SK-N-SH (cell line): Measurements from ENCODE around the gene TLCD5. TPM values are rescaled to one million over a fixed set of nuclear protein-coding genes. Genes with fewer than 3 reads are reported as not detected.
A peak's percentile ranks its signal among the peaks of the same experiment; 100 is the strongest.

Experiments
- CTCF ChIA-PET: fragments of 300-600, 350-600 bp; formaldehyde crosslinking; extraction: SDS; loops from one replicate; lab custom pipeline; 2021; lab: Yijun Ruan, JAX
- POLR2A ChIA-PET: fragments of 350-600 bp; sonication (Branson Sonifier 250); formaldehyde crosslinking; extraction: SDS; loops from one replicate; lab custom pipeline; 2020; ENCODE audit warnings: antibody characterized with exemption, inconsistent platforms; lab: Yijun Ruan, JAX
- DNase-seq: peaks from one replicate; pipeline ENCODE4 v3.0.0; 2012
- H2AFZ ChIP-seq: fragments of 200-600 bp; sonication (generic); 2 replicates; pipeline ENCODE4 v1.8.1; 2016; ENCODE audit warnings: antibody characterized with exemption, mild to moderate bottlenecking, low read depth
- H3F3A ChIP-seq: fragments of 200-600 bp; sonication (generic); replicated peaks from 2 replicates; pipeline ENCODE3; 2016; ENCODE audit warnings: antibody characterized with exemption, mild to moderate bottlenecking; ENCODE audit not compliant: insufficient read depth
- H3K27ac ChIP-seq, 2 experiments: fragments of 200-500 bp in 1 of 2; fragments of 200-600 bp in 1 of 2; sonication (Bioruptor generic) in 1 of 2; sonication (generic), shearing (Covaris generic) in 1 of 2; 2 replicates each; pipeline versions ENCODE4 v1.5.1 to v1.6.1; 2014 to 2016; ENCODE audit warnings: low read depth in 2 of 2, inconsistent platforms in 1 of 2, low read length in 1 of 2, mild to moderate bottlenecking in 1 of 2, mixed read lengths in 1 of 2
- H3K27me3 ChIP-seq: fragments of 200-600 bp; sonication (generic), shearing (Covaris generic); 2 replicates; pipeline ENCODE4 v1.6.1; 2016; ENCODE audit warnings: mixed run types; ENCODE audit not compliant: insufficient read depth
- H3K36me3 ChIP-seq, 2 experiments: fragments of 200-500 bp in 1 of 2; fragments of 200-600 bp in 1 of 2; sonication (Bioruptor generic) in 1 of 2; sonication (generic) in 1 of 2; replicated peaks in 1 of 2; 2 replicates each; pipeline versions ENCODE3 to v1.5.1; 2014 to 2016; ENCODE audit warnings: low read length in 1 of 2, mild to moderate bottlenecking in 1 of 2; ENCODE audit not compliant: insufficient read depth in 2 of 2, control insufficient read depth in 1 of 2
- H3K4me1 ChIP-seq, 2 experiments: fragments of 200-500 bp in 1 of 2; fragments of 200-600 bp in 1 of 2; sonication (Bioruptor generic) in 1 of 2; sonication (generic), shearing (Covaris generic) in 1 of 2; 2 replicates each; pipeline versions ENCODE4 v1.5.1 to v1.6.1; 2014 to 2016; ENCODE audit warnings: low read depth in 1 of 2, low read length in 1 of 2, mixed run types in 1 of 2; ENCODE audit not compliant: insufficient read depth in 2 of 2, control insufficient read depth in 1 of 2
- H3K4me2 ChIP-seq: fragments of 200-600 bp; sonication (generic), shearing (Covaris generic); 2 replicates; pipeline ENCODE4 v1.6.1; 2017; ENCODE audit warnings: mixed run types
- H3K4me3 ChIP-seq, 2 experiments: fragments of 200-500 bp in 1 of 2; fragments of 200-600 bp in 1 of 2; sonication (Bioruptor generic) in 1 of 2; sonication (generic), shearing (Covaris generic) in 1 of 2; 2 replicates each; pipeline versions ENCODE4 v1.5.1 to v1.8.1; 2014 to 2016; ENCODE audit warnings: low read depth in 2 of 2, inconsistent platforms in 1 of 2, low read length in 1 of 2, mild to moderate bottlenecking in 1 of 2, mixed read lengths in 1 of 2, moderate library complexity in 1 of 2
- H3K79me2 ChIP-seq: fragments of 200-600 bp; sonication (generic); 2 replicates; pipeline ENCODE4 v1.8.1; 2017; ENCODE audit warnings: mild to moderate bottlenecking; ENCODE audit not compliant: insufficient read depth
- H3K9ac ChIP-seq: fragments of 200-600 bp; sonication (generic); 2 replicates; pipeline ENCODE4 v1.6.1; 2017; ENCODE audit warnings: mixed run types
- H3K9me2 ChIP-seq: fragments of 200-600 bp; sonication (generic); 2 replicates; pipeline ENCODE4 v1.6.1; 2017; ENCODE audit warnings: mixed run types
- H3K9me3 ChIP-seq: fragments of 200-600 bp; sonication (generic); 2 replicates; pipeline ENCODE4 v1.6.1; 2017; ENCODE audit warnings: mixed run types, mild to moderate bottlenecking, moderate library complexity
- H4K20me1 ChIP-seq: fragments of 200-600 bp; sonication (generic); 2 replicates; pipeline ENCODE4 v1.6.1; 2017; ENCODE audit warnings: mild to moderate bottlenecking, mixed run types; ENCODE audit not compliant: insufficient read depth
- ELF1 ChIP-seq: IDR thresholded peaks from 2 replicates; pipeline ENCODE4 v1.4.0; 2012
- EZH2phosphoT487 ChIP-seq: fragments of 200-600 bp; sonication (generic); IDR thresholded peaks from 2 replicates; pipeline ENCODE4 v1.6.1; 2017; ENCODE audit warnings: low read depth, mixed run types, mild to moderate bottlenecking, antibody characterized with exemption, moderate library complexity, borderline replicate concordance
- FOXJ3 ChIP-seq: sonication (generic); formaldehyde crosslinking; IDR thresholded peaks from 2 replicates; pipeline ENCODE4 v1.5.1; 2020; ENCODE audit warnings: mild to moderate bottlenecking, missing genetic modification reagents
- FOXM1 ChIP-seq: IDR thresholded peaks from 2 replicates; pipeline ENCODE4 v1.4.0; 2012; ENCODE audit warnings: low read depth, mild to moderate bottlenecking
- GABPA ChIP-seq: IDR thresholded peaks from 2 replicates; pipeline ENCODE4 v1.4.0; 2012; ENCODE audit warnings: low read depth, mild to moderate bottlenecking
- GATA2 ChIP-seq: sonication (generic); formaldehyde crosslinking; IDR thresholded peaks from 2 replicates; pipeline ENCODE4 v1.5.0; 2020; ENCODE audit warnings: mild to moderate bottlenecking, missing genetic modification reagents
- JUND ChIP-seq: IDR thresholded peaks from 2 replicates; pipeline ENCODE4 v1.4.0; 2012
- MEF2A ChIP-seq: IDR thresholded peaks from 2 replicates; pipeline ENCODE4 v1.4.0; 2012; ENCODE audit warnings: low read depth, borderline replicate concordance
- NRF1 ChIP-seq: IDR thresholded peaks from 2 replicates; pipeline ENCODE4 v1.6.1; 2012; ENCODE audit warnings: low read depth, mild to moderate bottlenecking, low read length
- RFX5 ChIP-seq: IDR thresholded peaks from 2 replicates; pipeline ENCODE4 v1.6.1; 2012; ENCODE audit warnings: mild to moderate bottlenecking, improper control_type of control experiment, low read length
- TAF1 ChIP-seq: IDR thresholded peaks from 2 replicates; pipeline ENCODE4 v1.6.1; 2012; ENCODE audit warnings: low read depth, mild to moderate bottlenecking, low read length, moderate library complexity, borderline replicate concordance
- TCF12 ChIP-seq: IDR thresholded peaks from 2 replicates; pipeline ENCODE4 v1.4.0; 2012
- TEAD4 ChIP-seq: IDR thresholded peaks from 2 replicates; pipeline ENCODE4 v1.4.0; 2012; ENCODE audit warnings: mild to moderate bottlenecking, borderline replicate concordance; ENCODE audit not compliant: insufficient read depth
- YY1 ChIP-seq: IDR thresholded peaks from 2 replicates; pipeline ENCODE4 v1.4.0; 2012; ENCODE audit warnings: low read depth, mild to moderate bottlenecking
- WGBS: methylation state at CpG from one replicate; pipeline ENCODE4 v1.1.6; 2017; ENCODE audit warnings: low lambda C conversion rate; 5-methylcytosine and 5-hydroxymethylcytosine counted together
- polyA plus RNA-seq, 3 experiments: library from polyadenylated mRNA; depleted of rRNA; stranded (reverse); fragments of >200 nt; gene quantifications; 2 replicates each; pipeline ENCODE4 v1.2.3, GENCODE V29; 2012
- TF ChIP-seq, protein P1 (sequence below): IDR thresholded peaks from 2 replicates; pipeline ENCODE4 v1.6.1; 2012; ENCODE audit warnings: mild to moderate bottlenecking, low read depth, low read length, moderate library complexity
- TF ChIP-seq, protein P2 (sequence below): IDR thresholded peaks from 2 replicates; pipeline ENCODE4 v1.4.0; 2012; ENCODE audit warnings: low read depth, borderline replicate concordance
- TF ChIP-seq, protein P3 (sequence below): IDR thresholded peaks from 2 replicates; pipeline ENCODE4; 2012
- TF ChIP-seq, protein P4 (sequence below): IDR thresholded peaks from 2 replicates; pipeline ENCODE4 v1.4.0; 2012; ENCODE audit warnings: low read depth
- TF ChIP-seq, protein P5 (sequence below): fragments of 150-350 bp; IDR thresholded peaks from 2 replicates; pipeline ENCODE4 v1.6.1; 2017; ENCODE audit warnings: antibody characterized with exemption, low read length, low read depth, borderline replicate concordance
- TF ChIP-seq, protein P6 (sequence below): IDR thresholded peaks from 2 replicates; pipeline ENCODE4 v1.4.0; 2012; ENCODE audit warnings: low read depth, borderline replicate concordance

The TLCD5 gene
- polyA plus RNA-seq, 1 of the 3 experiments (the other 2 are of a cell fraction), result 12.7 TPM

DNA sequence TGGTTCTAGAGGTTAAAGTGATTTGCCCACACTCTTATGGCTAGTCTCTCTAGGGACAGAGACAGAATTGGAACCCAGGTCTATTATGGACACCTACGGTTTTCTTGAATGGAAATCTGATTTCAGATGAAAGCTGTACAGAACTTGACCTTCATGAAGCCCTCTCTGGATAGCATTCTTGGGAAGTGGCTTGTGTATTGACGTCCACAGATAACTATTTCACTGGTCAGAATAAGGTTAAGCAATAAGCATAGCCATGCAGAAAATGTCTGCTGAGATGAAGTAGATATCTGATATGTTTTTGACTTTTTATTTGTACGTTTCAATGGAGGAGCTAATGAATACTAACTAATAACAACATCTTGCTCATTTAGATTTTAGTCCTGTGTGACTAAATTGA, 1.1 kb downstream of the TLCD5 start:
- DNase-seq, result no peak

More for the DNA sequence above, 1.1 kb downstream of the TLCD5 start:
- peak overlapping the region; percentile 92 for H3K9ac ChIP-seq
- H3K4me2 ChIP-seq, result peak overlapping the region; percentile 84
- peak overlapping the region; percentile 85 to 88; a peak in 3 of 4 replicates for H3K27ac ChIP-seq
- no peak overlapping the region for H2AFZ ChIP-seq
- peaks cover 9 to 30% of the 10 kb centered on the region in 2 experiments for H3K4me1 ChIP-seq
- no peak for TF ChIP-seq FOXJ3 (CRISPR knock-in tag)
- no peak for TF ChIP-seq YY1
- no peak for TF ChIP-seq GATA2
- TF ChIP-seq TEAD4, result no peak
- no peak for TF ChIP-seq TAF1
- TF ChIP-seq, protein P1, sequence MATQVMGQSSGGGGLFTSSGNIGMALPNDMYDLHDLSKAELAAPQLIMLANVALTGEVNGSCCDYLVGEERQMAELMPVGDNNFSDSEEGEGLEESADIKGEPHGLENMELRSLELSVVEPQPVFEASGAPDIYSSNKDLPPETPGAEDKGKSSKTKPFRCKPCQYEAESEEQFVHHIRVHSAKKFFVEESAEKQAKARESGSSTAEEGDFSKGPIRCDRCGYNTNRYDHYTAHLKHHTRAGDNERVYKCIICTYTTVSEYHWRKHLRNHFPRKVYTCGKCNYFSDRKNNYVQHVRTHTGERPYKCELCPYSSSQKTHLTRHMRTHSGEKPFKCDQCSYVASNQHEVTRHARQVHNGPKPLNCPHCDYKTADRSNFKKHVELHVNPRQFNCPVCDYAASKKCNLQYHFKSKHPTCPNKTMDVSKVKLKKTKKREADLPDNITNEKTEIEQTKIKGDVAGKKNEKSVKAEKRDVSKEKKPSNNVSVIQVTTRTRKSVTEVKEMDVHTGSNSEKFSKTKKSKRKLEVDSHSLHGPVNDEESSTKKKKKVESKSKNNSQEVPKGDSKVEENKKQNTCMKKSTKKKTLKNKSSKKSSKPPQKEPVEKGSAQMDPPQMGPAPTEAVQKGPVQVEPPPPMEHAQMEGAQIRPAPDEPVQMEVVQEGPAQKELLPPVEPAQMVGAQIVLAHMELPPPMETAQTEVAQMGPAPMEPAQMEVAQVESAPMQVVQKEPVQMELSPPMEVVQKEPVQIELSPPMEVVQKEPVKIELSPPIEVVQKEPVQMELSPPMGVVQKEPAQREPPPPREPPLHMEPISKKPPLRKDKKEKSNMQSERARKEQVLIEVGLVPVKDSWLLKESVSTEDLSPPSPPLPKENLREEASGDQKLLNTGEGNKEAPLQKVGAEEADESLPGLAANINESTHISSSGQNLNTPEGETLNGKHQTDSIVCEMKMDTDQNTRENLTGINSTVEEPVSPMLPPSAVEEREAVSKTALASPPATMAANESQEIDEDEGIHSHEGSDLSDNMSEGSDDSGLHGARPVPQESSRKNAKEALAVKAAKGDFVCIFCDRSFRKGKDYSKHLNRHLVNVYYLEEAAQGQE, result no peak
- TF ChIP-seq, protein P2, sequence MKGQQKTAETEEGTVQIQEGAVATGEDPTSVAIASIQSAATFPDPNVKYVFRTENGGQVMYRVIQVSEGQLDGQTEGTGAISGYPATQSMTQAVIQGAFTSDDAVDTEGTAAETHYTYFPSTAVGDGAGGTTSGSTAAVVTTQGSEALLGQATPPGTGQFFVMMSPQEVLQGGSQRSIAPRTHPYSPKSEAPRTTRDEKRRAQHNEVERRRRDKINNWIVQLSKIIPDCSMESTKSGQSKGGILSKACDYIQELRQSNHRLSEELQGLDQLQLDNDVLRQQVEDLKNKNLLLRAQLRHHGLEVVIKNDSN, result no peak
- TF ChIP-seq, protein P3, sequence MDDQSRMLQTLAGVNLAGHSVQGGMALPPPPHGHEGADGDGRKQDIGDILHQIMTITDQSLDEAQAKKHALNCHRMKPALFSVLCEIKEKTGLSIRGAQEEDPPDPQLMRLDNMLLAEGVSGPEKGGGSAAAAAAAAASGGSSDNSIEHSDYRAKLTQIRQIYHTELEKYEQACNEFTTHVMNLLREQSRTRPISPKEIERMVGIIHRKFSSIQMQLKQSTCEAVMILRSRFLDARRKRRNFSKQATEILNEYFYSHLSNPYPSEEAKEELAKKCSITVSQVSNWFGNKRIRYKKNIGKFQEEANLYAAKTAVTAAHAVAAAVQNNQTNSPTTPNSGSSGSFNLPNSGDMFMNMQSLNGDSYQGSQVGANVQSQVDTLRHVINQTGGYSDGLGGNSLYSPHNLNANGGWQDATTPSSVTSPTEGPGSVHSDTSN, result no peak
- TF ChIP-seq MEF2A, result no peak
- no peak for TF ChIP-seq NRF1
- TF ChIP-seq, protein P4, sequence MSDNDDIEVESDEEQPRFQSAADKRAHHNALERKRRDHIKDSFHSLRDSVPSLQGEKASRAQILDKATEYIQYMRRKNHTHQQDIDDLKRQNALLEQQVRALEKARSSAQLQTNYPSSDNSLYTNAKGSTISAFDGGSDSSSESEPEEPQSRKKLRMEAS, result no peak
- TF ChIP-seq, protein P5, sequence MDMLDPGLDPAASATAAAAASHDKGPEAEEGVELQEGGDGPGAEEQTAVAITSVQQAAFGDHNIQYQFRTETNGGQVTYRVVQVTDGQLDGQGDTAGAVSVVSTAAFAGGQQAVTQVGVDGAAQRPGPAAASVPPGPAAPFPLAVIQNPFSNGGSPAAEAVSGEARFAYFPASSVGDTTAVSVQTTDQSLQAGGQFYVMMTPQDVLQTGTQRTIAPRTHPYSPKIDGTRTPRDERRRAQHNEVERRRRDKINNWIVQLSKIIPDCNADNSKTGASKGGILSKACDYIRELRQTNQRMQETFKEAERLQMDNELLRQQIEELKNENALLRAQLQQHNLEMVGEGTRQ, result no peak
- TF ChIP-seq TCF12, result no peak
- TF ChIP-seq RFX5, result no peak
- no peak for TF ChIP-seq JUND
- no peak for TF ChIP-seq GABPA
- TF ChIP-seq, protein P6, sequence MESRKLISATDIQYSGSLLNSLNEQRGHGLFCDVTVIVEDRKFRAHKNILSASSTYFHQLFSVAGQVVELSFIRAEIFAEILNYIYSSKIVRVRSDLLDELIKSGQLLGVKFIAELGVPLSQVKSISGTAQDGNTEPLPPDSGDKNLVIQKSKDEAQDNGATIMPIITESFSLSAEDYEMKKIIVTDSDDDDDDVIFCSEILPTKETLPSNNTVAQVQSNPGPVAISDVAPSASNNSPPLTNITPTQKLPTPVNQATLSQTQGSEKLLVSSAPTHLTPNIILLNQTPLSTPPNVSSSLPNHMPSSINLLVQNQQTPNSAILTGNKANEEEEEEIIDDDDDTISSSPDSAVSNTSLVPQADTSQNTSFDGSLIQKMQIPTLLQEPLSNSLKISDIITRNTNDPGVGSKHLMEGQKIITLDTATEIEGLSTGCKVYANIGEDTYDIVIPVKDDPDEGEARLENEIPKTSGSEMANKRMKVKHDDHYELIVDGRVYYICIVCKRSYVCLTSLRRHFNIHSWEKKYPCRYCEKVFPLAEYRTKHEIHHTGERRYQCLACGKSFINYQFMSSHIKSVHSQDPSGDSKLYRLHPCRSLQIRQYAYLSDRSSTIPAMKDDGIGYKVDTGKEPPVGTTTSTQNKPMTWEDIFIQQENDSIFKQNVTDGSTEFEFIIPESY, result no peak
- TF ChIP-seq EZH2phosphoT487, result no peak
- TF ChIP-seq FOXM1, result no peak
- TF ChIP-seq ELF1, result no peak
- TF ChIP-seq, all 33 proteins: peak for 0
- H3K79me2 ChIP-seq, result peaks cover 29% of the 10 kb centered on the region
- 44% methylated on average over 3 of the region's 3 CpGs for WGBS
- no peaks in the 10 kb centered on the region for H3K9me2 ChIP-seq
- peak overlapping the region; percentile 78 to 83 for H3K4me3 ChIP-seq
- POLR2A ChIA-PET, result no interaction called here
- CTCF ChIA-PET, result interaction anchor here (1.1 to 3.5 kb wide), 5 partner anchors 10 to 359 kb away, joined by 3 to 29 read pairs (median 6); partner anchors contain the start of gene ARHGEF12
- peaks cover 20% of the 10 kb centered on the region for H3F3A ChIP-seq
- H4K20me1 ChIP-seq, result no peaks in the 10 kb centered on the region
- no peaks in the 10 kb centered on the region for H3K27me3 ChIP-seq
- peaks cover 10 to 15% of the 10 kb centered on the region in 2 experiments for H3K36me3 ChIP-seq
- no peaks in the 10 kb centered on the region for H3K9me3 ChIP-seq
